ENCODE measurements around the gene KLF5. TPM values are rescaled to one million over a fixed set of nuclear protein-coding genes. Genes with fewer than 3 reads are reported as not detected.

Gene KLF5
- total and polyA plus RNA-seq, 2 experiments from 2014 or later, result 1.5 to 1.8 TPM

DNA sequence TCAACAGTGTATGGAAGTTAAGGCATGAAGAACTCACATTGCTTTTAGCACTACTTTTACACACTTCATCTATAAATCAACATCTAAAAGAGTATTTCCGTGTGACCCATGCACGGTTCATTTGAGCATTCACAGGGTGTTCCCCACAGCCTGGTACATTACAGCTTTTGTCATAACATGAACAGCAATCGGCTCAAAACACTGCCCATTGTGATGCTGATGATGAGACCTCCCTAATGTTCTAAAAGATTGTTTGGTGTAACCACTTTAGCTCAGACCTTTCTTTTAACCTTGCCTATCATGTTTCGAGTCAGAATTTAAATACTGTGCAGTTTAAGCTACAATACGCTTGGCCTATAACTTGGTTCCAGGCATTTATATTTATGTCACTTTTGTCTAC is 4.1 kb upstream of the KLF5 start:
- H4K20me1 ChIP-seq (replicated peaks; ENCODE audit: insufficient read depth), result no peaks in the 10 kb centered on the region
- H3K27ac Mint-ChIP-seq, result no peak overlapping the region
- H3K4me3 Mint-ChIP-seq, result no peak overlapping the region
- no peaks in the 10 kb centered on the region for H3K36me3 ChIP-seq (ENCODE audit: insufficient read depth)
- ATAC-seq (no peak), DNase-seq (ENCODE audit: low spot score) (no peak)
- H3K4me1 Mint-ChIP-seq, result peaks cover 21% of the 10 kb centered on the region; the same call in 2 of the 3 replicates
- H3K9me2 ChIP-seq (ENCODE audit: insufficient read depth), result no peaks in the 10 kb centered on the region
- H3K79me2 ChIP-seq (replicated peaks; ENCODE audit: insufficient read depth), result no peaks in the 10 kb centered on the region
- no peak overlapping the region for H2AFZ ChIP-seq
- no peak for TF ChIP-seq REST (IDR thresholded peaks at IDR 0.05; ENCODE audit: unreplicated experiment)
- TF ChIP-seq, protein P1, sequence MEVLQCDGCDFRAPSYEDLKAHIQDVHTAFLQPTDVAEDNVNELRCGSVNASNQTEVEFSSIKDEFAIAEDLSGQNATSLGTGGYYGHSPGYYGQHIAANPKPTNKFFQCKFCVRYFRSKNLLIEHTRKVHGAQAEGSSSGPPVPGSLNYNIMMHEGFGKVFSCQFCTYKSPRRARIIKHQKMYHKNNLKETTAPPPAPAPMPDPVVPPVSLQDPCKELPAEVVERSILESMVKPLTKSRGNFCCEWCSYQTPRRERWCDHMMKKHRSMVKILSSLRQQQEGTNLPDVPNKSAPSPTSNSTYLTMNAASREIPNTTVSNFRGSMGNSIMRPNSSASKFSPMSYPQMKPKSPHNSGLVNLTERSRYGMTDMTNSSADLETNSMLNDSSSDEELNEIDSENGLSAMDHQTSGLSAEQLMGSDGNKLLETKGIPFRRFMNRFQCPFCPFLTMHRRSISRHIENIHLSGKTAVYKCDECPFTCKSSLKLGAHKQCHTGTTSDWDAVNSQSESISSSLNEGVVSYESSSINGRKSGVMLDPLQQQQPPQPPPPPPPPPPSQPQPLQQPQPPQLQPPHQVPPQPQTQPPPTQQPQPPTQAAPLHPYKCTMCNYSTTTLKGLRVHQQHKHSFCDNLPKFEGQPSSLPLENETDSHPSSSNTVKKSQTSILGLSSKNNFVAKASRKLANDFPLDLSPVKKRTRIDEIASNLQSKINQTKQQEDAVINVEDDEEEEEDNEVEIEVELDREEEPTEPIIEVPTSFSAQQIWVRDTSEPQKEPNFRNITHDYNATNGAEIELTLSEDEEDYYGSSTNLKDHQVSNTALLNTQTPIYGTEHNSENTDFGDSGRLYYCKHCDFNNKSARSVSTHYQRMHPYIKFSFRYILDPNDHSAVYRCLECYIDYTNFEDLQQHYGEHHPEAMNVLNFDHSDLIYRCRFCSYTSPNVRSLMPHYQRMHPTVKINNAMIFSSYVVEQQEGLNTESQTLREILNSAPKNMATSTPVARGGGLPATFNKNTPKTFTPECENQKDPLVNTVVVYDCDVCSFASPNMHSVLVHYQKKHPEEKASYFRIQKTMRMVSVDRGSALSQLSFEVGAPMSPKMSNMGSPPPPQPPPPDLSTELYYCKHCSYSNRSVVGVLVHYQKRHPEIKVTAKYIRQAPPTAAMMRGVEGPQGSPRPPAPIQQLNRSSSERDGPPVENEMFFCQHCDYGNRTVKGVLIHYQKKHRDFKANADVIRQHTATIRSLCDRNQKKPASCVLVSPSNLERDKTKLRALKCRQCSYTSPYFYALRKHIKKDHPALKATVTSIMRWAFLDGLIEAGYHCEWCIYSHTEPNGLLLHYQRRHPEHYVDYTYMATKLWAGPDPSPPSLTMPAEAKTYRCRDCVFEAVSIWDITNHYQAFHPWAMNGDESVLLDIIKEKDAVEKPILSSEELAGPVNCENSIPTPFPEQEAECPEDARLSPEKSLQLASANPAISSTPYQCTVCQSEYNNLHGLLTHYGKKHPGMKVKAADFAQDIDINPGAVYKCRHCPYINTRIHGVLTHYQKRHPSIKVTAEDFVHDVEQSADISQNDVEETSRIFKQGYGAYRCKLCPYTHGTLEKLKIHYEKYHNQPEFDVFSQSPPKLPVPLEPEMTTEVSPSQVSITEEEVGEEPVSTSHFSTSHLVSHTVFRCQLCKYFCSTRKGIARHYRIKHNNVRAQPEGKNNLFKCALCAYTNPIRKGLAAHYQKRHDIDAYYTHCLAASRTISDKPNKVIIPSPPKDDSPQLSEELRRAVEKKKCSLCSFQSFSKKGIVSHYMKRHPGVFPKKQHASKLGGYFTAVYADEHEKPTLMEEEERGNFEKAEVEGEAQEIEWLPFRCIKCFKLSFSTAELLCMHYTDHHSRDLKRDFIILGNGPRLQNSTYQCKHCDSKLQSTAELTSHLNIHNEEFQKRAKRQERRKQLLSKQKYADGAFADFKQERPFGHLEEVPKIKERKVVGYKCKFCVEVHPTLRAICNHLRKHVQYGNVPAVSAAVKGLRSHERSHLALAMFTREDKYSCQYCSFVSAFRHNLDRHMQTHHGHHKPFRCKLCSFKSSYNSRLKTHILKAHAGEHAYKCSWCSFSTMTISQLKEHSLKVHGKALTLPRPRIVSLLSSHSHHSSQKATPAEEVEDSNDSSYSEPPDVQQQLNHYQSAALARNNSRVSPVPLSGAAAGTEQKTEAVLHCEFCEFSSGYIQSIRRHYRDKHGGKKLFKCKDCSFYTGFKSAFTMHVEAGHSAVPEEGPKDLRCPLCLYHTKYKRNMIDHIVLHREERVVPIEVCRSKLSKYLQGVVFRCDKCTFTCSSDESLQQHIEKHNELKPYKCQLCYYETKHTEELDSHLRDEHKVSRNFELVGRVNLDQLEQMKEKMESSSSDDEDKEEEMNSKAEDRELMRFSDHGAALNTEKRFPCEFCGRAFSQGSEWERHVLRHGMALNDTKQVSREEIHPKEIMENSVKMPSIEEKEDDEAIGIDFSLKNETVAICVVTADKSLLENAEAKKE (CRISPR knock-in tag; IDR thresholded peaks at IDR 0.05), result no peak
- H3K27ac ChIP-seq (ENCODE audit: low read depth), result no peak overlapping the region
- no peaks in the 10 kb centered on the region; the same call in 2 of the 3 replicates for H3K36me3 Mint-ChIP-seq (ENCODE audit: low read depth)
- no peak overlapping the region for H3K4me2 ChIP-seq
- peaks cover 9% of the 10 kb centered on the region; the same call in 1 of the 2 replicates for H3K4me1 ChIP-seq (ENCODE audit: insufficient read depth)
- H3F3A ChIP-seq (replicated peaks; ENCODE audit: low read depth), result no peaks in the 10 kb centered on the region
- H3K9me3 Mint-ChIP-seq, result no peaks in the 10 kb centered on the region; the same call in 2 of the 3 replicates
- peaks cover 15% of the 10 kb centered on the region for H3K27me3 Mint-ChIP-seq (ENCODE audit: insufficient read depth, low read depth, poor library complexity)
- no peak overlapping the region for H3K4me3 ChIP-seq
- H3K27me3 ChIP-seq (ENCODE audit: insufficient read depth), result peaks cover 24% of the 10 kb centered on the region
